Cardiac septum (tissue), 1 donor: ENCODE measurements around the gene INSR. TPM values are rescaled to one million over a fixed set of nuclear protein-coding genes. Genes with fewer than 3 reads are reported as not detected.
"Not testable (repeated sequence)": the region's sequence is repeated elsewhere in the genome, so short reads cannot be mapped to it uniquely, and the experiment has no call there.

Experiments
- DNase-seq: peaks from one replicate; pipeline ENCODE4 v3.0.0-alpha.2; 2020; ENCODE audit warnings: low spot score
- intact Hi-C: fragments of 100-400 bp; cut with DNase I; formaldehyde crosslinking; loops from one replicate; pipeline ENCODE4 v1.14.0; 2022
- total RNA-seq: library from RNA; stranded (reverse); fragmentation: NEBNext Ultra II Directional; extraction: Animal tissue kit (Norgen Biotek cat#: 25700); gene quantifications from one replicate; pipeline ENCODE4 v1.2.1, GENCODE V29; 2021
- donor health status: DM: no; HTN: no; CAD: no.

The INSR gene
- total RNA-seq, 1 donor from 2014 or later: 113 TPM

- no peak for DNase-seq
- intact Hi-C loops: no loop called here
These were observed 65.2 kb downstream of the INSR start for GRCh38 chr19:7228935-7229541.

GRCh38 chr19:7227735-7228134 lies 66.5 kb downstream of the INSR start:
- intact Hi-C loops: no loop called here
- no peak for DNase-seq

DNA sequence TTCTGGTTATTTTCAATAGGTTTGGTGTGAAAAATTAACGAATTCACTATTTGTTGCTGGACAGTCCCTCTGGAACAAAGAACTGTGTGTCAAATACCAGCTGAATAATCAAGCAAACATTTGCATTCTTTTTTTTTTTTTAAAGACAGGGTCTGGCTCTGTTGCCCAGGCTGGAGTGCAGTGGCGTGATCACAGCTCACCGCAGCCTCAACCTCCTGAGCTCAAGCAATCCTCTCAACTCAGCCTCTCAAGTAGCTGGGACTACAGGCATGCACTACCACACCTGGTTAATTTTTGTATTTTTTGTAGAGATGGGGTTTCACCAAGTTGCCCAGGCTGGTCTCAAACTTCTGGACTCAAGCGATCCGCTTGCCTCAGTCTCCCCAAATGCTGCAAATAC lies 67.1 kb downstream of the INSR start:
- DNase-seq, intact Hi-C loops: not testable (repeated sequence)

GRCh38 chr19:7226739-7227138 lies 67.5 kb downstream of the INSR start:
- intact Hi-C loops: no loop called here
- DNase-seq: no peak

GRCh38 chr19:7225741-7226140 lies 68.5 kb downstream of the INSR start:
- no peak for DNase-seq
- intact Hi-C loops: no loop called here

DNA sequence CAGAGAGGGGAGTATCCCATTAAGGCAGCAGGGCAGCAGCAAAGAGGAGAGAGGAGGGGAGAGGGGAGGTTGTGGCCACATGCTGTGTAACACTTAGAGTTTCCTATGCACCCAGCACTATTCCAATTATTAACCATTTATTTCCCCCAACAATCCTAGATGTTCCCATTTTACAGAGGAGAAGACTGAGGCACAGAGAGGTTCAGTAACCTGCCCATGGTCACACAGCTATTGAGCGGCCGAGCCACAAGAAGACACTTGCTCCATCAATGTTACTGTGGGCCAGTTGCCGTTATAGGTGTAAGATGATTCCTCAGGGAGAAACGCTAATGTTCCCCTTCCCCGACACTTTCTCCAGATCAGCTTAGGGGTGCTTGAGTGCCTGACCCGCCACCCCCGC lies 69.2 kb downstream of the INSR start:
- DNase-seq: no peak
- intact Hi-C loops: no loop called here

GRCh38 chr19:7224209-7224686 lies 70.0 kb downstream of the INSR start:
- DNase-seq: no peak
- intact Hi-C loops: no loop called here

DNA sequence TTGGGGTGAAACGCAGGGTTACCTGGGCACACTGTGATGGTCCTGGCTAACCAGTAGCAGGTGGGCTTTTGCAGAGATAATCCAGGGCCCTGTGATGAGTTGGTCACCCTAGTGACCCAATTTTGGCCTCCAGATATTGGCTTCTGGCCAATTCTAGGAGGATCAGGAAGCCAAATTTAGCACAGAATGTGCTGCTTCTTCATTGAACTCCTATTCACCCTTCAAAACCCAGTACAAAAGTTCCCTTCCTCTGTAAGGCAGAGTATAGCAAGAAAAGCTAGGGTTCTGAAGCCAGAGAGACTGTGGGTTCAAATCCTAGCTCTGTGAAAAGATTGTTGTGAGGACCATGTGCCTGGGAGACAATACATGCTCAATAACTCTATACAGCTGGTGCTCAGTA lies 70.8 kb downstream of the INSR start:
- DNase-seq: no peak
- intact Hi-C loops: no loop called here

DNA sequence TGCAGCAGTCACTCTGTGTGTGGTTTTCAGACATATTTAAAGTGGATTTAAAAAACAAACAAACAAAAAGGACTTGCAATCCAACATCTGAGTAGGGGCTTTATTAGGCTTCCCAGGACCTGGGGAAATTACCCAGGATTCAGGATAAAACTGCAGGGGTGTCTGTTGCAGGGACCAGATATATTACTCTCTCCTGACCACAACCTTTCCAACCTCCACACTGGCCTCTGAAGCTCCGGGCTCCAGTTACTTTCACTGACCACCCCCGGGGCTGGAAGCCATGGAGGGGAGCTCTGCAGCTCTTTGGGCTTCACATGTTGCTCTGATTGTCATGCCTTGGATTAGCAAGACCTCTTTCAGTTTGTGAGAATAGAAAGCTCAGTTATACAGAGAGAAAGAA lies 75.2 kb downstream of the INSR start:
- intact Hi-C loops: no loop called here
- DNase-seq: no peak

GRCh38 chr19:7217861-7218260 lies 76.4 kb downstream of the INSR start:
- intact Hi-C loops: no loop called here
- DNase-seq: no peak

DNA sequence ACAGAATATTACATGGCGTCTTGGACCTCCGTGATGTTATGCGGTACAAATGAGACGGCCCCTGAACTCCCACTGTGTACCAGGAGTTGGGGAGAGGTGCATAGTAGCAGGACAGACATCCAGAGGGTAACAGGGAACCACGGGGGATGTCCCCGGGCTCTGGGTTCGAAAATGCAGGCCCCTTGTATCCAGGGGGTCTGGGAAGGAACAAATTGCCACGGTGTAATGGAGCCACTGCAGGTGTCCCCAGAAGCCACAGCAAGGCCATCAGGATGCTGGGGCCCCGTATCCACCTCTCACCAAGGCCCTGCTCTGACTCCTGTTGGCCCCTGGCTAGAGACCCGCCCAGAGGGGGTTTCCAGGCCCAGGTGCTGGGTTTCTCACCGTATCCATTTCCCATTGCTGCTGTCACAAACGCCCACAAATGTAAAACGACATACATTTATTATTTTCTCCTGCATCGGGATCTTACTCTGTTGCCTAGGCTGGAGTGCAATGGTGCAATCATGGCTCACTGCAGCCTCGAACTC lies 77.8 kb downstream of the INSR start:
- intact Hi-C loops: no loop called here
- no peak for DNase-seq

GRCh38 chr19:7215176-7215575 lies 79.0 kb downstream of the INSR start:
- intact Hi-C loops: no loop called here
- no peak for DNase-seq

- intact Hi-C loops: no loop called here
- DNase-seq: no peak
These were observed 79.7 kb downstream of the INSR start for GRCh38 chr19:7214324-7215089.

- intact Hi-C loops: no loop called here
- no peak for DNase-seq
These were observed 80.4 kb downstream of the INSR start for GRCh38 chr19:7213628-7214323.

DNA sequence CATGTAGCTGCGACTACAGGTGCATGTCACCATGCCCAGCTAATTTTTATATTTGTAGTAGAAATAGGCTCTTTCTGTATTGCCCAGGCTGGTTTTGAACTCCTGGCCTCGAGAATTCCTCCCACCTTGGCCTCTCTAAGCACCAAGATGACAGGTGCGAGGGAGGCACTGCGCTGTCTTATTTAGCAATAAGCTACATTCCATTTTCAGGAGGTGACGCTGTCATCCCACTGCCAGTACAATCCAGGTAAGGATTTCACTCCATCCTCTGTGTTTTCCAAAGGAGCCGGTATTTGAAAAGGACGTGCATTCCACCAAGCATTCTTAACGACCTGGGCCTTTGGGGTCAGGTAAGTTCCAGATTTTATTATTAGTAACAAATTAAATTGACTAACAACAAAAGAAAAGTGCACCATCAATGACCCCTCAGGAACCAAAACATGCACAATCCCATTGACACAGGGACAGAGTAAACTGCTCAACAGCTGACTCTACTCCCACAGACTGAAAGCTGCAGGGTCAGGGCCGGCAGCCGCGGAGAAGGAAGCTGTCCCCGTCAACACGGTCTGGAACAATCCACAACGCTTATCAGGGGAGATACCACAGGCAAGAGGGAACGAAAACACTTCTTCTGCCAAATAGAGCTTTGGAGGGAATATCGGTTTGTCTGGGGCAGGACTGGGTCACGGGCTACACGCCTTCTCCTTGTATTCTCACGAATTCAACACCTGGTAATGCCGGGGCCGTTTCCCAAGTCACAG lies 82.8 kb downstream of the INSR start:
- intact Hi-C loops: no loop called here
- peak; percentile 86 for DNase-seq

- DNase-seq: no peak
- intact Hi-C loops: no loop called here
These were observed 83.9 kb downstream of the INSR start for GRCh38 chr19:7210359-7210758.

DNA sequence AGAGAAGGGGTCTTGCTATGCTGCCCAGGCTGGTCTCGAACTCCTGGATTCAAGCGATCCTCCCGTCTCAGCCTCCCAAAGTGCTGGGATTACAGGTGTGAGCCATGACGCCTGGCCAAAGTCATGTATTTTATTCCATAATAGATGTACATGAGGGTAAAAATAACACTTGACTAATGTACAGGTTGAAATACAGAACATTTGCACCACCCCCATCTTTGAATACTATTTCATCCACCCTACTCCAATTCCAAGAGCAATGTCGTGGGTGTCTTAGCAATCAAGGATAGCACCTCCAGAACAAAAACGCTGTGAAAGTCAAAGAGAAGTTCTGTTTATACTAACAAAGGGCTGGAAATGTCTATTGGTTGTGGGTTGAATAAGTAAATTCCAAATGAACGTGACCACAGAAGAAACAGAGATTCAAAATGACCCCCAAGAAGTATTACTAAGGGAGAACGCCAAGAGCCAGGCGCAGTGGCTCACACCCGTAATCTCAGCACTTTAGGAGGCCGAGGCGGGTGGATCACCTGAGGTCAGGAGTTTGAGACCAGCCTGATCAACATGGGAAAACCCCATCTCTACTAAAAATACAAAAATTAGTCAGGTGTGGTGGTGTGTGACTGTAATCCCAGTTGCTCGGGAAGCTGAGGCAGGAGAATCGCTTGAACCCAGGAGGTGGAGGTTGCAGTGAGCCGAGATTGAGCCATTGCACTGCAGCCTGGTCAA lies 84.5 kb downstream of the INSR start:
- intact Hi-C loops, DNase-seq: not testable (repeated sequence)

DNA sequence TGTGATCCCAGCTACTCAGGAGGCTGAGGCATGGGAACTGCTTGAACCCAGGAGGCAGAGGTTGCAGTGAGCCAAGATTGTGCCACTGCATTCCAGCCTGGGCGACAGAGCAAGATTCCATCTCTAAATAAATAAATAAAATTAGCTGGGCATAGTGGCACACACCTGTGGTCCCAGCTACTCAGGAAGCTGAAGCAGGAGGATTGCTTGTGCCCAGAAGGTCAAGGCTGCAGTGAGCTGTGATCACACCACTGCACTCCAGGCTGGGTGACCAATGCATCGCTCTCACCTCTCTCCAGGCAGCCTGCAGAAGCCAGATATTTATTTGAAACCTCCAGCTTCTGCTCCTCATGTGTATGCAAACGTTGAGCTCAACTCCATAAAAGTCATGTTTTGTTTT lies 85.2 kb downstream of the INSR start:
- DNase-seq, intact Hi-C loops: not testable (repeated sequence)

- intact Hi-C loops: no loop called here
- DNase-seq: no peak
These were observed 90.9 kb downstream of the INSR start for GRCh38 chr19:7203332-7203731.
